Kidney (tissue), 14 donors: ENCODE results near the gene LRP1. TPM values are rescaled to one million over a fixed set of nuclear protein-coding genes. Genes with fewer than 3 reads are reported as not detected.

Experiments
- DNase-seq, 5 donors: peaks; one replicate each; pipeline ENCODE4 v3.0.0-alpha.2; 2013 to 2020
- FAIRE-seq: peaks from 2 replicates; lab custom pipeline; 2012; peaks lifted over from hg19 to GRCh38; lab: Jason Lieb, UNC
- H3K27ac ChIP-seq, 2 donors: one replicate each; pipeline ENCODE4 v1.7.0; 2013; ENCODE audit warnings: low read depth in 2 of 2, low read length in 2 of 2, inconsistent platforms in 1 of 2
- H3K27me3 ChIP-seq: one replicate; pipeline ENCODE4 v1.7.1; 2013; ENCODE audit warnings: low read length, inconsistent platforms; ENCODE audit not compliant: control insufficient read depth, insufficient read depth
- H3K36me3 ChIP-seq, 3 donors: one replicate each; pipeline versions ENCODE4 v1.7.0 to v1.7.1; 2013; ENCODE audit warnings: low read length in 3 of 3, control low read depth in 1 of 3, inconsistent platforms in 1 of 3; ENCODE audit not compliant: insufficient read depth in 3 of 3, control insufficient read depth in 2 of 3
- H3K4me1 ChIP-seq, 3 donors: one replicate each; pipeline versions ENCODE4 v1.7.0 to v1.7.1; 2013; ENCODE audit warnings: low read length in 3 of 3, inconsistent platforms in 1 of 3, low read depth in 1 of 3; ENCODE audit not compliant: control insufficient read depth in 2 of 3, insufficient read depth in 2 of 3
- H3K4me3 ChIP-seq, 3 donors: one replicate each; pipeline versions ENCODE4 v1.7.0 to v1.8.1; 2013; ENCODE audit warnings: low read length in 3 of 3, control low read depth in 1 of 3, inconsistent platforms in 1 of 3
- H3K9ac ChIP-seq, 3 donors: one replicate each; pipeline versions ENCODE4 v1.7.0 to v1.7.1; 2013; ENCODE audit warnings: low read length in 3 of 3, control low read depth in 1 of 3, inconsistent platforms in 1 of 3
- H3K9me3 ChIP-seq, 3 donors: one replicate each; pipeline versions ENCODE4 v1.7.0 to v1.7.1; 2013; ENCODE audit warnings: low read length in 3 of 3, control low read depth in 1 of 3, inconsistent platforms in 1 of 3; ENCODE audit not compliant: control insufficient read depth in 2 of 3, insufficient read depth in 1 of 3
- intact Hi-C: fragments of 100-400 bp; cut with DNase I; formaldehyde crosslinking; loops from one replicate; pipeline ENCODE4 v1.11.1; 2022
- polyA plus RNA-seq: library from polyadenylated mRNA; stranded (reverse); fragments of 350-450 nt; fragmentation: Illumina TruSeq; extraction: RNeasy Lipid Tissue Mini Kit (QIAGEN cat#74804); gene quantifications from one replicate; pipeline ENCODE4 v1.2.3, GENCODE V29; 2014; ENCODE audit warnings: low read depth, low replicate concordance; ENCODE audit not compliant: insufficient read depth
- total RNA-seq: library from RNA; stranded (reverse); fragmentation: NEBNext Ultra II Directional; extraction: Animal tissue kit (Norgen Biotek cat#: 25700); gene quantifications from one replicate; pipeline ENCODE4 v1.2.1, GENCODE V29; 2021
- TF ChIP-seq, protein P1 (sequence below): IDR thresholded peaks from 3 replicates; pipeline ENCODE4 v1.5.1; 2012; ENCODE audit warnings: mild to moderate bottlenecking, moderate library complexity, borderline replicate concordance; ENCODE audit not compliant: insufficient read depth; ENCODE audit errors: extremely low read depth
- donor health status: control.
- donor health status: control.
- donor health status: control.
- donor health status: control.
- donor health status: control.
- donor health status: DM: yes; HTN: yes; CAD: no.
- donor health status: Normal renal cell carcinoma (clear cell type).

LRP1 gene
- total and polyA plus RNA-seq, 2 donors from 2014 or later: 18.7 to 121 TPM

DNA sequence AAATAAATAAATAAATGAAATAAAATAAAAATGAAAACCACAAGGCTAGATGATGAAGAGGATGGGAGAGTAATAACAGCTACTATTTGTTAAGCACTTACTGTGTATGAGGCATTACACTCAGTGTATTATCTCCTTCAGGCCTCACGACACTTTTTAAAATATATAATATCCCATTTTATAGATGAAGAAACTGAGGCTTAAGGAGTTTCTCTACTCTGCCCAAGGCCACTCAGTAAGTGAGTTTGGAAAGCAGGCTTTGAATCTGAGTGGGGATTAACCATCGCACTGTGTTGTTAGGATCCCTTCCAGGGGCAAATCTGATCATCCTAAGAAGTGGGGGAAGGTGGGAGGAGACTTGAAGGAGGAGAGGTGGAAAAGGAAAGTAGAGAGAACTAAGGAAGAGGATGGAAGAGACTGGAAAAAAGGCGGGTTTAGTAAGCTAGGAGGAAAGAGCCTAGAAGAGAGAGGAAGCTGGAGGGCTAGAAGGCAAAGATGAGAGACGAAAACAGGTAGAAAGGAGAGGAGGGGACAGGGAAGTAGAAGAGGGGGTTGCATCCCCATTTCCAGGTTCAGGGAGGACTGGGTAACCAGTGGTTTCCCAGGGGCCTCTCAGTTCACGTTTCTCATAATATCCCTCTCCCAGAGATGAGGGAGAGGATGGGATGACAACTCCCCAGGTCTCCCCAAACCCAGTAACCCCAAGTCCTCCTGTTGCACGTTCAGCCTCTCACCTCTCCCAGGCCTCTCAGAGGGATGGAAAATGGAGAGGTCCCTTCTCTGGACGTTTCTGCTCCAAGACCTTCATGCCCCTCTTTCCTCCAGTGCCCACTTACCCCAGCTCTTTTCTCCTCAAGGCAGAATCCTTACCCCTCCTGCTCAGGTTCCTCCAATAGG is 18.8 kb upstream of the LRP1 start:
- peak overlapping the region; percentile 24 to 93 (median 87) for H3K4me3 ChIP-seq
- DNase-seq (no peak), FAIRE-seq (no peak)
- peaks cover 0 to 17% (median 8%) of the 10 kb centered on the region in 3 donors for H3K4me1 ChIP-seq
- peaks cover 0 to 26% (median 19%) of the 10 kb centered on the region in 3 donors for H3K36me3 ChIP-seq
- intact Hi-C loops: loop anchor here (5.0 kb wide), 1 partner anchor 42 kb away; no protein-coding TSS in a partner anchor
- H3K9me3 ChIP-seq: no peaks in the 10 kb centered on the region
- H3K27ac ChIP-seq: peak overlapping the region in 1 of 2 donors; percentile 100
- peak overlapping the region in 2 of 3 donors; percentile 50 to 98 for H3K9ac ChIP-seq
- TF ChIP-seq, protein P1, sequence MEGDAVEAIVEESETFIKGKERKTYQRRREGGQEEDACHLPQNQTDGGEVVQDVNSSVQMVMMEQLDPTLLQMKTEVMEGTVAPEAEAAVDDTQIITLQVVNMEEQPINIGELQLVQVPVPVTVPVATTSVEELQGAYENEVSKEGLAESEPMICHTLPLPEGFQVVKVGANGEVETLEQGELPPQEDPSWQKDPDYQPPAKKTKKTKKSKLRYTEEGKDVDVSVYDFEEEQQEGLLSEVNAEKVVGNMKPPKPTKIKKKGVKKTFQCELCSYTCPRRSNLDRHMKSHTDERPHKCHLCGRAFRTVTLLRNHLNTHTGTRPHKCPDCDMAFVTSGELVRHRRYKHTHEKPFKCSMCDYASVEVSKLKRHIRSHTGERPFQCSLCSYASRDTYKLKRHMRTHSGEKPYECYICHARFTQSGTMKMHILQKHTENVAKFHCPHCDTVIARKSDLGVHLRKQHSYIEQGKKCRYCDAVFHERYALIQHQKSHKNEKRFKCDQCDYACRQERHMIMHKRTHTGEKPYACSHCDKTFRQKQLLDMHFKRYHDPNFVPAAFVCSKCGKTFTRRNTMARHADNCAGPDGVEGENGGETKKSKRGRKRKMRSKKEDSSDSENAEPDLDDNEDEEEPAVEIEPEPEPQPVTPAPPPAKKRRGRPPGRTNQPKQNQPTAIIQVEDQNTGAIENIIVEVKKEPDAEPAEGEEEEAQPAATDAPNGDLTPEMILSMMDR: no peak
- no peaks in the 10 kb centered on the region for H3K27me3 ChIP-seq

DNA sequence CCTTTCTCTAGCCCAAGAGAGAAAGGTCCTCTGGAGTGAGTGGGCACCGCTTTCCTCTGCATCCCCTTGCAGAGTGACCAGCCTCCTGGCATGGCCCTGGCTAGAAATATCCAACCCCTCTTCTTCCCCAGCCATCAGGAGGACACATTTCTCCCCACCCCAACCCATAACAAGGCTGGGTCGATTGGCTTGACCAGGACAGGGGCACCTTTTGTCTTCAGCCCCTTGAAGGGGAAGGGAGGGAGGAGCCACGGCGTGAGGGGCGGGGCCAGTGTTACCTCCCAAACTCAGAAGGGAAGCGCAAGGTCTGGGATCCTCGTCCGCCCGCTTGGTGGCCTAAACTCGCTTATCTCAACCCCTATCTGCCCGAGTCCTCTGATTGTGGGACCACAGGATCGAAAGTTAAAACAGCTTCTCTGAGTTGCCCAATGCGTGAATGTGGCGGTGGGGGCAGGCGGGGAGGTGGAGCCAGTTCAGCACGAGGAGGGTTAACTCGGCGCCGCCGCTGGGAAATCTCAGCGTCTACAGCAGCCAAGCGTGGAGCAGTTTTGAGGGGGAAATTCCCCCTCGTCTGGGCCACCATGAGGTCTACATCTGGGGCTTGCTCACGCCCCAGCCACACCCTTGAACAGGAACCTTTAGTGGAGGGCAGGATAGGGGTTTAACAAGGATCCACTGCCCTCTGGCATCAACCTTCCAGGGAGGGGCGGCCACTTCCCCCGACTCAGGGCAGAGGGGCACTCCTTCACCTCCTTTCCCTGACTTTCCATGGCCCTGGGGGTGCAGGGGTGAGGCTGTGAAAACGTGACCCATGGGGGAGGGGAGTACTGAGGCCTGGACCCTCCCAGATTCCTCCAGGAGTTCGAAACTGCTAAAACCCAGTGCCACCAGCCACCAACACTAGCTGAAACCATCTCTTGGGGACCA is 17.9 kb upstream of the LRP1 start:
- peak overlapping the region; percentile 75 to 99 (median 98) for H3K9ac ChIP-seq
- TF ChIP-seq, protein P1: no peak
- H3K36me3 ChIP-seq: peaks cover 0 to 19% (median 12%) of the 10 kb centered on the region in 3 donors
- H3K27me3 ChIP-seq: no peaks in the 10 kb centered on the region
- DNase-seq: peak; percentile 67 to 91 (median 79)
- no peak for FAIRE-seq
- intact Hi-C loops: loop anchor here (5.0 kb wide), 1 partner anchor 43 kb away; no protein-coding TSS in a partner anchor
- H3K4me1 ChIP-seq: peaks cover 0 to 17% (median 8%) of the 10 kb centered on the region in 3 donors
- H3K4me3 ChIP-seq: peak overlapping the region; percentile 85 to 93 (median 87)
- no peaks in the 10 kb centered on the region for H3K9me3 ChIP-seq
- H3K27ac ChIP-seq: peak overlapping the region; percentile 99 to 100

DNA sequence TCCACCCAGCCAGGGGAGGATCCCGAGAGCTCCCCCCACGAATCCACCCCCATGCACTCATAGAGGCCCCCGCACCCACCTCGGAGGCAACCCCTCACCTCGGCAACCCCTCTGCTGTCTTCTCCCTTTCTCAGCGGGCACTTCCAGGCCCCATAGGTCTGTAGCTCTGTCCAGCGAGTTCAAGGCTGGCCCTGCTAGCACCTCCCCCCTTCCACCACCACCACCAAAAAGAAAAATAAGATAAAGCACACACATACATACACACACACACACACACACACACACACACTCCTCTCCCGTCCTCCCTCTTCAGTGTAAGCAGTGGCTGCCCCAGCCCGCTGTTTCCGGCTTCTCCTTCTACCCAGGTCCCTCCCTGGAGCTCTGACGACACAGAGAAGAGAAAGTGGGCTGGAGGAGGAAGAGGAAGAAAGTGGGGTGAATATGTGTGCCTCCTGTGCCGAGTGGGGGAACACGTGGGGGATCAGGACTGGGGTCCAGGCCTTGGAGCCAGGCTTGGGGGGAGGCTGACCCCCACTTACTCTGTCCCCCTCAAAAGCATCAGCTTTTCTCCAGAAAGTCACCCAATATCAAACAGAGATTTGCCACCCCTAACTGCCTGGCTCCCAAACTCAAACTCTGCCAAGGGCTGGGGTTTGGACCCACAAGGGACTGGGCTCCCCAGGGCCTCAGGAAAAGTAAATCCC is 17.1 kb upstream of the LRP1 start, which contains the start of gene STAT6:
Gene STAT6 (minus strand): TSS at position 332 of the 704 bp plus-strand sequence. CDS start 3,084 bp downstream, outside the sequence.
- peak within 1 kb of the TSS; percentile 99 to 100 for H3K27ac ChIP-seq
- H3K4me3 ChIP-seq: peak within 1 kb of the TSS; percentile 85 to 93 (median 87)
- H3K9me3 ChIP-seq: no peaks in the 10 kb centered on the region
- peak within 1 kb of the TSS; percentile 75 to 99 (median 98) for H3K9ac ChIP-seq
- intact Hi-C loops: loop anchor here (5.0 kb wide), 1 partner anchor 44 kb away; no protein-coding TSS in a partner anchor
- DNase-seq (peak; percentile 76 to 94 (median 88)), FAIRE-seq (no peak)
- H3K4me1 ChIP-seq: peaks cover 0 to 17% (median 8%) of the 10 kb centered on the region in 3 donors
- H3K36me3 ChIP-seq: peaks cover 0 to 15% (median 9%) of the 10 kb centered on the region in 3 donors
- TF ChIP-seq, protein P1: no peak
- no peaks in the 10 kb centered on the region for H3K27me3 ChIP-seq
